Epidermal melanocyte (primary cell): ENCODE results near the gene SMIM20.

Source experiments
- DNase-seq: peaks from one replicate; pipeline ENCODE4 v3.0.0; 2011; ENCODE audit warnings: low spot score; ENCODE audit not compliant: insufficient read length

SMIM20 gene

GRCh38 chr4:25954293-25954904, 40.4 kb downstream of the SMIM20 start:
- no peak for DNase-seq

GRCh38 chr4:25955705-25956104, 41.7 kb downstream of the SMIM20 start:
- DNase-seq = no peak

GRCh38 chr4:25956260-25956659, 42.2 kb downstream of the SMIM20 start:
- no peak for DNase-seq

GRCh38 chr4:25958110-25958509, 44.1 kb downstream of the SMIM20 start:
- DNase-seq = no peak

GRCh38 chr4:25962393-25962792, 48.4 kb downstream of the SMIM20 start:
- DNase-seq = no peak

GRCh38 chr4:25965629-25966028, 51.6 kb downstream of the SMIM20 start:
- no peak for DNase-seq

- no peak for DNase-seq
Measured at GRCh38 chr4:25966171-25966570, 52.2 kb downstream of the SMIM20 start.

GRCh38 chr4:25969374-25970155, 55.5 kb downstream of the SMIM20 start:
- DNase-seq = no peak

- no peak for DNase-seq
Measured at GRCh38 chr4:25970226-25970675, 56.2 kb downstream of the SMIM20 start.

- DNase-seq = no peak
Measured at GRCh38 chr4:25970691-25971432, 56.8 kb downstream of the SMIM20 start.

- DNase-seq = no peak
Measured at GRCh38 chr4:25972366-25972765, 58.3 kb downstream of the SMIM20 start.

GRCh38 chr4:25972984-25973745, 59.1 kb downstream of the SMIM20 start:
- DNase-seq = no peak

GRCh38 chr4:25976780-25977179, 62.8 kb downstream of the SMIM20 start:
- no peak for DNase-seq

GRCh38 chr4:25977397-25978170, 63.6 kb downstream of the SMIM20 start:
- DNase-seq = no peak

GRCh38 chr4:25978327-25978726, 64.3 kb downstream of the SMIM20 start:
- no peak for DNase-seq
